Measurements from ENCODE around the gene CFTR.
"Not testable (repeated sequence)": the region's sequence is repeated elsewhere in the genome, so short reads cannot be mapped to it uniquely, and the experiment has no call there.

CFTR gene

DNA sequence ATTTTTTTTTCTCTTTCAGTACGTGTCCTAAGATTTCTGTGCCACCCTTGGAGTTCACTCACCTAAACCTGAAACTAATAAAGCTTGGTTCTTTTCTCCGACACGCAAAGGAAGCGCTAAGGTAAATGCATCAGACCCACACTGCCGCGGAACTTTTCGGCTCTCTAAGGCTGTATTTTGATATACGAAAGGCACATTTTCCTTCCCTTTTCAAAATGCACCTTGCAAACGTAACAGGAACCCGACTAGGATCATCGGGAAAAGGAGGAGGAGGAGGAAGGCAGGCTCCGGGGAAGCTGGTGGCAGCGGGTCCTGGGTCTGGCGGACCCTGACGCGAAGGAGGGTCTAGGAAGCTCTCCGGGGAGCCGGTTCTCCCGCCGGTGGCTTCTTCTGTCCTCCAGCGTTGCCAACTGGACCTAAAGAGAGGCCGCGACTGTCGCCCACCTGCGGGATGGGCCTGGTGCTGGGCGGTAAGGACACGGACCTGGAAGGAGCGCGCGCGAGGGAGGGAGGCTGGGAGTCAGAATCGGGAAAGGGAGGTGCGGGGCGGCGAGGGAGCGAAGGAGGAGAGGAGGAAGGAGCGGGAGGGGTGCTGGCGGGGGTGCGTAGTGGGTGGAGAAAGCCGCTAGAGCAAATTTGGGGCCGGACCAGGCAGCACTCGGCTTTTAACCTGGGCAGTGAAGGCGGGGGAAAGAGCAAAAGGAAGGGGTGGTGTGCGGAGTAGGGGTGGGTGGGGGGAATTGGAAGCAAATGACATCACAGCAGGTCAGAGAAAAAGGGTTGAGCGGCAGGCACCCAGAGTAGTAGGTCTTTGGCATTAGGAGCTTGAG lies at the start of gene CFTR:
CFTR (plus strand) TSS at position 801 of the 830 bp plus-strand sequence. CDS start 70 bp downstream, outside the sequence.
- no peak for DNase-seq

DNA sequence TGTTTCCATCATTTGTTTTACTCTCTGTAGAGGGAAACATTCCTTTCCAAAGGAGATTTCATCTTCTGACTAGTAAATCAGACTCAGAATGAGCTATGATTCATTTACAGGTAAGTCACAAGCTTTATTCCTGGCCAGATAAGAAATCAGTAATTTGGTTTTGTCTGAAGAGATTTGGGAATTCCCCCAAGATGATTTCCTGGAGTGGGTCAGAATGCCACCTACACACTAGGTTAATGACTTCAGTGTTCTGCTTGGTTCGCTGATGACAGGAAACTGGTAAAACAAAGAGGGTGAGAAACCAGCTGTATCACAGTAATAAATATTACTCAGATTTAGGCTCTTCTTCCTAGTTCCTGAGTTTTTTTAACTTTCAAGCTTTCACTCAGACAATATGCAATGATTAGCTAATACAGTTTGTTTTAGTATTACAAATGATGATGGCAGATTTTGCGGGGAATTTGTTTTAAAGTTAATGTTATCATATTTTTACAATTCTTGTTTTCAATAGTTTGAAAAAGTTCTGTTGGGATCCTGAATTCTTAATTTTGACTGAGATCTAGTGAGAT lies 44.3 kb upstream of the CFTR start:
- peak; percentile 75 for DNase-seq

DNA sequence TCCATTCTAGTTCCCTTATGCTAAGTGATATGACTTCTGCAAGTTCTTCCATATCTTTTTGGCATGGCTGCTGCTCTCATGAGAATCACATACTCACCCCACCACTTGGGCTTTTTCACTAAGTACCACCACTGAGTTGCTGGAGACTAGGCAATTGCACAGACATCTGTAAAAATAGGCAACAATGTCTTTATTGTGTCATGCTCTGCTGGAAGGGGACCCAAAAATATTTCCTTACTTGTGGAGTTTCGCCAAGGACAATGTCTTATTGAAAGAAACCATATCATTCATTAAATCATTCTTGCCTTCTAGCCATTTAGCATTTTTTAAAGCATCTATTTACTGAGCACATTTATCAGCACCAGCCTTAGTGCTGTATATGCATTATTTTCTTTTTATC lies 35.2 kb upstream of the CFTR start:
- DNase-seq: no peak

GRCh38 chr7:117445206-117445605 lies 34.6 kb upstream of the CFTR start:
- DNase-seq: no peak

DNA sequence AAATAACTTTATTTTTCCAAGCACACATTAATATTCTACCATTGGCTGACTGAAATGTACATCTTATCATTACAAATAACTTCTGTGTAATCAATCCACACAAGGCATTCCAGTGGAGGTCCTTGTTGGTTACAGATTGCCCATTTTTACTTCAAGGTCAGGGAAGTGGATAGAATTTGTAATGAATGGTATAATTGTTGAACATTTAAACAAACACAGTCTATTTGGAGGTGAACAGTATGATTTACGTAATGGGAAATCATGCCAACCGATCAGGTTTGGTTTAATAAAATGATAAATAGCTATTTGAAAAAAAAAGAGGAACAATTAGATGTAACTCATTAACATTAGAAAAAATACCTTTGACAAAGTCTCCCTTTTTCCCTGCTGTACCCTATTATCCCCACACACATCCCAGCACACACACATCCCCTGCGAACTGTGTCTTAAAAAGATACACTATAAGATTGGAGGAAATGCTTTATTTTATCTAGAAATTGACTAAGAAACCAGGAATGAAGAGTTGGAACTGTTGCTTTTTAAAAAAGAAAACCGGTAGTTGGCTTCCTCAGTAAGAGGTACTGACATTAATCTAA lies 33.5 kb upstream of the CFTR start:
- no peak for DNase-seq

DNA sequence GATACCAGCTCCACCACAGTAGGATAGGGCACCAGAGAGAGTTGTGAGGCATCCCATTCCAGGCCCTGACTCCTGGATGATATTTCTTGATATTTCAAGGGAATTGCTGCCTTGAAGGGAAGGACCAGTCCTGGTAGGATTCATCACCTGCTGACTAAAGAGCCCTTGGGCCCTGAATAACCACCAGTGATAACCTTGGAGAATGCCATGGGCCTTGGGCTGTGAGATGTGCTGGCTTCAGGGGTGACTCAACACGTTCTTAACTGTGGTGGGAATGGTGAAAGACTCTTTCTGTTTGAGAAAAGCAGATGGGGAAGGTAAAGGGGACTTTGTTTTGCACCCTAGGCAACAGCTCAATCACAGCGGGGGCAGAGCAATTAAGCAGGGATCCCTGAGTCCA lies 31.2 kb upstream of the CFTR start:
- DNase-seq: no peak

- DNase-seq: peak; percentile 17
These were observed 20.7 kb upstream of the CFTR start for GRCh38 chr7:117458977-117459583.

DNA sequence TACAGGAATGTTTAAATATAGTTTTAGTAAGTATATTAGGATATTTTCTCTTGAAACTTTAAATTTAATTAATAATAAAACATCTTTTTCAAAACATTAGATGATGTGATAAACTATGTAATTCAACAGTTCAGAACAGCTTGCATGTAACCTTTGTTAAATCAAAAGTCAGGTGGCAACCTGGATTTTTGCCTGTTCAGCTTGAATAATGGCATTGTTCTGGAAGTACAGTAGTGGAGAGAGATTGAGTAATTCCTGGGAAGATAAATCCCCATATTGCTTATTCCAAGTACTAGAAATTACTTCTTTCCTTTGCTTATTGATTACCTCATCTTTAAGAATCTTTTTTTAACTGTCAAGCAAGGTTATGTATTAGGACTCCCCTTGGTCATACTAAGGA lies 20.1 kb upstream of the CFTR start:
- no peak for DNase-seq

DNA sequence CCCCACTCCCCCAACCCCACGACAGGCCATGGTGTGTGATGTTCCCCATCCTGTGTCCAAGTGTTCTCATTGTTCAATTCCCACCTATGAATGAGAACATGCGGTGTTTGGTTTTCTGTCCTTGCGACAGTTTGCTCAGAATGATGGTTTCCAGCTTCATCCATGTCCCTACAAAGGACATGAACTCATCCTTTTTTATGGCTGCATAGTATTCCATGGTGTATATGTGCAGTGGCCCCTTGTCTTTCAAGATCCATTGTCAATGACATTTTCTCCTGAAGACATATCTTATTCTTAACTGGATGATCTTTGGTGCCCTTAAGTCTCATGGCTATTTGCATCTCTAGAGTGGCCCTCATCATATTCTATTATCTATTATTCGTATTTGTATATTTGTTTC lies 19.0 kb upstream of the CFTR start:
- DNase-seq: not testable (repeated sequence)

DNA sequence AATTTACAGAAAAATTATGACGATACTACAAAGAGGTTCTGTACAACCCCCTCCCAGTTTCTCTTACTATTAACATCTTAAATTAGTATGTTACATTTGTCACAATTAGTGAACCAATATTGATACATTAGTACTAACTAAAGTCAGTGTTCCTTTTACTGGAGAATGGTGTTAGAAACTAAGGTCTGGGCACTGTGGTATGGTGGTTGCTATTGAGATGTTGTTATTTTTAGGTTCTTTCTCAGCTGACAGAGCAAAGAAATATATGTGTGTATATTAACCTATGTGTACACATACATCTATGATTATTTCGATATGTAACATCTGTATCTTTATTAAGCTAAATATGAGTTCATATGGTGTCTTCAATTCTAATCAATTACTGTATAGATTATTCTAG lies 11.7 kb upstream of the CFTR start:
- no peak for DNase-seq

GRCh38 chr7:117470777-117471176 lies 9.0 kb upstream of the CFTR start:
- no peak for DNase-seq

DNA sequence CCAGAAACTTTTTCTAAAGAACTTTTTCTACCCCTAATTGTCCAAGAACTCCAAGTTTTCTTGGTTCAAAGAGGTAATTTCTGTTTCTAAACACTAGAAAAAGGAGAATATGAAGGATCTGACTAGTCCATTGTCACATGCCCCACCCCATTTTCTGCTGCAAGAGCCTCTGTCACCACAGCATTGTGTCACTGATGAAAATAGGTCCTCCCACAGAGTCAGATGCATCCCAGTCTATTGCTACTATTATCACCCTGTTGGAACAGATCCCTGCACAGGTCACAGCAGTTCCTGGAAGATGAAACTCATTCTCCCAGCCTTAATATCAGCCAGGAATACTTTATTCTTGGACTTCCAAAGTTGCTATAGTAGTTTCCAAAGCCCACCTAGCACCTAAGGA lies 7.5 kb upstream of the CFTR start:
- DNase-seq: no peak

DNA sequence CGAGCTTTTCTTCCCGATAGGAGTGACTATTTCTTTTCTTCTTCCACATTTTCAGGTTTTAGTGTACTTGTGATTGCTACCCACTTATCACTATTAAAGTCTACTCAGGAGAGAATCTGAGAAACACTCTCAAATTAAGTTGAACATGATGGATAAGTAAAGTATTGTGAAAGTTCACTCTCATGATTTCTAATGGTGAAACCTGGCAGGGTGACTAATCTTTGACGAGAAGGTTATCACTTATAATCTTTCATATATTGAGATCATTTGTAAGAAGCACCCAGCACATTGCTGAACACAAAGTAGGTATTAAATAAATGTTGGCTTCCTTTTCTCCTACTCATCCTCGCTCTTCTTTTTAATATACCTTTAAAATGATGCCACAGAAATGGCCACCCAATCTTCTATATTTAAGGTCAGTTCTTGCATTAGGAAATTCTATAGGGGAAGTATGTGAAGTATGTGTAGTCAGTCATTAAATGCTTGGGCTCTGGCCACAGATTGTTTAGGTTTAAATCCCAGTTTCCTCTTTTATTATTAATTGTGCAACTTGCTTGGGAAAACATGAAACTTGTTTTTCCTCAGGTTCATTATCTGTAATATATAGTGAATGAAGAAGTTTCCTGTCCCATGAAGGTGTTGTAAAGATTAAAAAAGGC lies 3.1 kb upstream of the CFTR start:
- DNase-seq: no peak

DNA sequence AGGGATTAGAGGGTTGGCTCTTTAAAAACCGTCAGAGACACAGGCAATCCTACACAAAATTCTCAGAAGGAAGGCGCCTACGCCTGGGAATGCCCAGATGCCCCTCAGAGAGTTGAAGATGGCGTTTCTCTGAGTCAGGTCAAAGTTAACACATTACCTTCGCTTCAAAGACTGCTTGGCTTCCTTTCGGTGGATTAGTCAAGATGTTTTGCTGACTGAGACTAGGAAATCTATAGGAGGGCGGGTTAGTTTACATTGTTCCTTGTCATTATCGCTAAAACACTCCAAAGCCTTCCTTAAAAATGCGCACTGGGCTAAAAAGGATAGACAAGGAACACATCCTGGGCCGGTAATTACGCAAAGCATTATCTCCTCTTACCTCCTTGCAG lies 995 bp upstream of the CFTR start:
- DNase-seq: no peak

DNA sequence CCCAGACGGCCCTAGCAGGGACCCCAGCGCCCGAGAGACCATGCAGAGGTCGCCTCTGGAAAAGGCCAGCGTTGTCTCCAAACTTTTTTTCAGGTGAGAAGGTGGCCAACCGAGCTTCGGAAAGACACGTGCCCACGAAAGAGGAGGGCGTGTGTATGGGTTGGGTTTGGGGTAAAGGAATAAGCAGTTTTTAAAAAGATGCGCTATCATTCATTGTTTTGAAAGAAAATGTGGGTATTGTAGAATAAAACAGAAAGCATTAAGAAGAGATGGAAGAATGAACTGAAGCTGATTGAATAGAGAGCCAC lies 184 bp downstream of the CFTR start:
- DNase-seq: no peak

GRCh38 chr7:117480978-117481377 lies 1.2 kb downstream of the CFTR start:
- no peak for DNase-seq

DNA sequence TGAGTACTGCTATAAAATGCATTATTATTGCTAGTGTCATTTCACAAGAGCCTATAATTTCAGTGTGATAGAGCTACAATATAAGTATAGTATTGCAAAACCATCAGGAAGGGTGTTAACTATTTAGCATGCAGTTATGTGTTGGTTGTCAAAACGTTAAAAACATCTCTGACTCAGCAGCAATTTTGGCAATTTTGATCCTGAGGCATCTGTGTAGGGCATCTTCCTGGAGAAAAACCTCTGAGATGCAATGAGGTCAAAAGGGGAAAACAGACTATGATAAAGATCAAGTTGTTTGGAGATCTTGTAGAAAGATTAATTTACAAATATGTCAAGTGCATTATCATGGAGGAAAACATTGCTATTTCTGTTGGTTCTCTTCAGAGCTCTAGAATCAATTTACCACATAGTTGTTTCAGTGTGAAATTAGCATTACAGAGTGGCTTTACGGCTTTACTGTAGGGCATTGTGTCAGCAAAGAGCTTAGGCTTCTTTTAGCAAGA lies 5.3 kb downstream of the CFTR start:
- DNase-seq: peak; percentile 27

DNA sequence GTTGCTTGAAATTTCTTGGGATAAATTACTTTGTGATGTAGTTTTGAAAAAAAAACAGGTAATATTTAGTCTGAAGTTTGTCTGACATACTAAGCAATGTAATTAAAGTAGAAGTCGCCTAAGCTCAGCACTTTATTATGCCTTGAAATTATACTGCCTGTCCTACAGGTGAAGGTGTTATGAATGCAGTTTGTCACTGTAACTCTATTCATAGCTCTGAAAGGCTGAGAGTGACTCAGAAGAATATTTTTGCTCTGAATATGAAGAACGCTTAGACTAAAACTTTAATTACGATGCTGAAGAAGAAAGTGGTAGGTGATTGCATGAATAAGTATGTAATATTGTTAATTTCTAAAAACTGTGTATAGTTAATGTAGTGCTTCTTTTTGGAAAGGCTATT lies 9.2 kb downstream of the CFTR start:
- no peak for DNase-seq

GRCh38 chr7:117489430-117489829 lies 9.6 kb downstream of the CFTR start:
- DNase-seq: no peak

DNA sequence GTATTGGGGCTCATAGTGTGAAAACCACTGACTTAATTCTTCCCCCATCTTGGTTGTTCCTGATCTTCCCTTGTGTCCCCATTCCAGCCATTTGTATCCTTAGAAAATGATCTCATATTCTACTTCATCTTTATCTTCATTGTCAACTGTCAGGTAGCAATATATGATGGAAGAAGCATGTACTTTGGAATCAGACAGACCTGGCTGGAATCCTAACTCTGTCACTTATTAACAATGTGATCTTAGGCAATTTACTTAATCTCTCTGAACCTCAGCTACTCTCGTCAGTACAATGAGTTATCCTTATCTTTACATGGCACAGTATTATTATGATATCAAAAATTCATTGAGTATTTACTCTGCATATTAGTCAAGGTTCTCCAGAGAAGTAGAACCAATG lies 10.1 kb downstream of the CFTR start:
- DNase-seq: no peak

GRCh38 chr7:117492649-117493048 lies 12.8 kb downstream of the CFTR start:
- DNase-seq: no peak

DNA sequence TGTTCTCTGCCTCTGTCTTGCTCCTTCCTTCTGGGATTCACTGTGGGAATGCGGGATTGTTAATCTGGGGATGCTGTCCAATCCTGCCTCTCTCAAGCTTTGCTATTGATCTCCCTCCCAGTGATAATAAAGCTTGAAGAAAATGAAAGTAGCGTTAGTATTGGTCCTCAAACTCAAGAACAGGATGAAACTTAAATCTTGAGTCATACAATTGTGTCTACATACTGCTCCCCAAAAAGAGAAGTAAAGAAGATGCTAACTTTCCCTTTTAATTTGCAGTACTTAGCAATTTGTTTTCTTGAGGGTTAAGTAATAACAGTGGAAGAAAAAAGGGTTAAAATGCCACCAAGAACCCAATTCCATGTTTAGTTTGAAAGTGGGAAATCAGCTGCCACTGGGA lies 13.6 kb downstream of the CFTR start:
- no peak for DNase-seq

- no peak for DNase-seq
These were observed 15.5 kb downstream of the CFTR start for GRCh38 chr7:117495308-117495707.

Data from activated CD4-positive, alpha-beta T cell treated with anti-CD3 and anti-CD28 coated beads, Interleukin-10, Interleukin-2, amounts not matched to agents 100 ng/mL and 50 ng/mL, durations not matched to agents 16 hours and 8 hours (primary cell).